GM12878 (cell line): ENCODE data around the gene ZACN. TPM values are rescaled to one million over a fixed set of nuclear protein-coding genes. Genes with fewer than 3 reads are reported as not detected.

Source experiments
- ATAC-seq: fragments of 200-7000 bp; cut with Tn5 transposase; 3 replicates; pipeline ENCODE4 v1.9.1; 2020; ENCODE audit warnings: mild to moderate bottlenecking, moderate library complexity
- BruUV-seq: library from RNA; stranded (reverse); fragments of 400-500 nt; replicated peaks from 2 replicates; lab custom pipeline; 2021; lab: Mats Ljungman, UMichigan
- CTCF ChIA-PET: fragments of 300-600 bp; sonication (Branson Sonifier 250); formaldehyde crosslinking; extraction: SDS; loops from one replicate; lab custom pipeline; 2021; ENCODE audit warnings: inconsistent platforms; lab: Yijun Ruan, JAX
- POLR2A ChIA-PET: fragments of 350-600 bp; formaldehyde crosslinking; extraction: SDS; loops from one replicate; lab custom pipeline; 2021; ENCODE audit warnings: inconsistent platforms; lab: Charles Lee
- RAD21 ChIA-PET: fragments of 300-600 bp; sonication (Branson Sonifier 250); formaldehyde crosslinking; loops from one replicate; lab custom pipeline; 2023; ENCODE audit warnings: antibody characterized with exemption; ENCODE audit not compliant: unreplicated experiment; lab: Charles Lee
- SMC1A ChIA-PET: fragments of 300-600 bp; sonication (Branson Sonifier 250); formaldehyde crosslinking; loops from one replicate; lab custom pipeline; 2023; ENCODE audit not compliant: unreplicated experiment, uncharacterized antibody; lab: Charles Lee
- DNase-seq: peaks from one replicate; pipeline ENCODE4 v3.0.0-alpha.2; 2011; ENCODE audit warnings: low read depth, low spot score
- FAIRE-seq: peaks from 3 replicates; lab custom pipeline; 2011; peaks lifted over from hg19 to GRCh38; lab: Jason Lieb, UNC
- H2AFZ ChIP-seq: 2 replicates; pipeline ENCODE4 v1.6.0; 2011; ENCODE audit warnings: low read depth, low read length, control low read depth; ENCODE audit not compliant: control insufficient read depth
- H3K27ac ChIP-seq: 2 replicates; pipeline ENCODE4 v1.5.1; 2011; ENCODE audit warnings: control low read depth; ENCODE audit not compliant: control insufficient read depth, insufficient read depth
- H3K27me3 ChIP-seq, 2 experiments: replicated peaks in 1 of 2; 2 replicates each; pipeline versions ENCODE4 v1.6.0 to v1.6.1; 2011; ENCODE audit warnings: low read length in 1 of 2; ENCODE audit not compliant: control insufficient read depth in 2 of 2, insufficient read depth in 2 of 2
- H3K36me3 ChIP-seq, 2 experiments: 2 replicates each; pipeline ENCODE4 v1.5.1; 2011; ENCODE audit warnings: low read length in 1 of 2; ENCODE audit not compliant: control insufficient read depth in 2 of 2, insufficient read depth in 2 of 2
- H3K4me1 ChIP-seq: 2 replicates; pipeline ENCODE4 v1.6.1; 2011; ENCODE audit warnings: mild to moderate bottlenecking, low read length, moderate library complexity, mixed read lengths; ENCODE audit not compliant: control insufficient read depth, insufficient read depth
- H3K4me2 ChIP-seq: 2 replicates; pipeline ENCODE4 v1.6.0; 2011; ENCODE audit warnings: control low read depth; ENCODE audit not compliant: control insufficient read depth, insufficient read depth
- H3K4me3 ChIP-seq: fragments of 200-600 bp; sonication (generic); 2 replicates; pipeline ENCODE4 v1.5.1; 2016
- H3K79me2 ChIP-seq: 2 replicates; pipeline ENCODE4 v1.6.0; 2011; ENCODE audit warnings: low read length; ENCODE audit not compliant: control insufficient read depth, insufficient read depth
- H3K9ac ChIP-seq: 2 replicates; pipeline ENCODE4 v1.8.0; 2011; ENCODE audit warnings: low read length, control low read depth, mixed read lengths; ENCODE audit not compliant: control insufficient read depth, insufficient read depth
- H3K9me3 ChIP-seq: replicated peaks from 3 replicates; pipeline ENCODE4 v1.5.1; 2011; ENCODE audit warnings: mild to moderate bottlenecking, low read length; ENCODE audit not compliant: control insufficient read depth, insufficient read depth
- H4K20me1 ChIP-seq: 2 replicates; pipeline ENCODE4 v1.6.0; 2011; ENCODE audit not compliant: control insufficient read depth, insufficient read depth
- CEBPB ChIP-seq, 2 experiments: fragments of 150-350 bp in 1 of 2; IDR thresholded peaks; 2 replicates each; pipeline ENCODE4 v1.6.1; 2012 to 2014; ENCODE audit warnings: low read depth in 2 of 2, low read length in 2 of 2, borderline replicate concordance in 1 of 2, inconsistent platforms in 1 of 2
- CHD1 ChIP-seq: IDR thresholded peaks from 2 replicates; pipeline ENCODE4 v1.6.1; 2012; ENCODE audit warnings: low read depth, low read length, improper control_type of control experiment
- CREM ChIP-seq: IDR thresholded peaks from 2 replicates; pipeline ENCODE4 v1.6.1; 2014; ENCODE audit warnings: antibody characterized with exemption, low read depth
- MYB ChIP-seq: fragments of 150-350 bp; IDR thresholded peaks from 2 replicates; pipeline ENCODE4 v1.6.1; 2014; ENCODE audit warnings: mild to moderate bottlenecking, low read depth, low read length, borderline replicate concordance
- MYC ChIP-seq: IDR thresholded peaks from 2 replicates; pipeline ENCODE4 v1.6.1; 2011; ENCODE audit warnings: mild to moderate bottlenecking, low read length, moderate library complexity, inconsistent platforms; ENCODE audit not compliant: insufficient read depth, insufficient replicate concordance, insufficient read length, severe bottlenecking
- NFIC ChIP-seq: IDR thresholded peaks from 2 replicates; pipeline ENCODE4 v1.6.1; 2012; ENCODE audit warnings: low read depth, mild to moderate bottlenecking, inconsistent platforms, low read length, moderate library complexity
- RUNX3 ChIP-seq: IDR thresholded peaks from 2 replicates; pipeline ENCODE4 v1.6.1; 2012; ENCODE audit warnings: low read length, inconsistent platforms
- SMARCA5 ChIP-seq: fragments of 450-650 bp; IDR thresholded peaks from 2 replicates; pipeline ENCODE4 v1.6.1; 2017; ENCODE audit warnings: mild to moderate bottlenecking
- SP1 ChIP-seq: IDR thresholded peaks from one replicate; pipeline ENCODE4 v1.6.1; 2011; ENCODE audit warnings: low read depth, low read length
- YBX1 ChIP-seq: fragments of 450-650 bp; IDR thresholded peaks from 2 replicates; pipeline ENCODE4 v1.6.1; 2016; ENCODE audit warnings: antibody characterized with exemption
- ZBTB33 ChIP-seq: fragments of 450-650 bp; IDR thresholded peaks from 2 replicates; pipeline ENCODE4 v1.6.1; 2017; ENCODE audit warnings: mild to moderate bottlenecking
- ZZZ3 ChIP-seq: IDR thresholded peaks from 2 replicates; pipeline ENCODE4 v1.6.1; 2011; ENCODE audit warnings: low read depth; ENCODE audit not compliant: control insufficient read depth, insufficient read length
- WGBS: methylation state at CpG from one replicate; pipeline ENCODE4 v1.1.6; 2016; ENCODE audit warnings: low lambda C conversion rate; ENCODE audit not compliant: insufficient replicate concordance, insufficient coverage; ENCODE audit errors: missing lambda C conversion rate; 5-methylcytosine and 5-hydroxymethylcytosine counted together
- in situ Hi-C: fragments of 300-500 bp; cut with MboI; formaldehyde crosslinking; loops from 9 replicates; pipeline ENCODE4 v1.14.3; 2018; ENCODE audit warnings: mixed read lengths
- intact Hi-C: fragments of 100-400 bp; cut with micrococcal nuclease; formaldehyde crosslinking; loops from one replicate; pipeline ENCODE4 v1.14.2; 2022; ENCODE audit not compliant: unreplicated experiment
- polyA plus RNA-seq, 11 experiments: library from polyadenylated mRNA; depleted of rRNA in 4 of 11; unstranded in 6 of 11; stranded (reverse) in 5 of 11; fragments of >200 nt; fragmentation: Nextera tagmentation in 4 of 11; fragmentation: Illumina TruSeq in 1 of 11; extraction: Ambion mirVana in 4 of 11; extraction: Trizol in 1 of 11; gene quantifications; 1 replicate in 1 of 11; 2 replicates in 10 of 11; pipeline versions ENCODE4 v1.2.1 to v1.2.3, GENCODE V29; 2011 to 2016; ENCODE audit warnings: inconsistent platforms in 2 of 11, missing spikeins in 2 of 11, low read depth in 1 of 11
- total RNA-seq, 4 experiments: library from RNA; depleted of rRNA in 3 of 4; stranded (reverse); fragments of >200 nt in 3 of 4; fragmentation: Illumina TruSeq in 1 of 4; extraction: Trizol in 1 of 4; gene quantifications; 2 replicates each; pipeline versions ENCODE4 v1.2.1 to v1.2.3, GENCODE V29; 2013 to 2021
- TF ChIP-seq, protein P1 (sequence below): IDR thresholded peaks from 2 replicates; pipeline ENCODE4 v1.6.1; 2011; ENCODE audit warnings: borderline replicate concordance, low read depth, mild to moderate bottlenecking, moderate library complexity, low read length; ENCODE audit not compliant: insufficient read depth, poor library complexity, severe bottlenecking

ZACN gene
- total and polyA plus RNA-seq, 10 of the 15 experiments (the other 5 are each of a cell fraction or from before 2014, with no cell fraction given) = 0.06 to 11.3 (median 0.47) TPM; not detected in 2

GRCh38 chr17:76049836-76050537 lies 29.0 kb upstream of the ZACN start:
- no peak overlapping the region for H3K27ac ChIP-seq
- no peak for DNase-seq
- in situ Hi-C loops = no loop called here
- no peaks in the 10 kb centered on the region for H3K9me3 ChIP-seq
- intact Hi-C loops = no loop called here
- ChIA-PET RAD21 (interaction anchor here (1.1 kb wide), 1 partner anchor 230 kb away, joined by 4 read pairs; no protein-coding TSS in a partner anchor), POLR2A (interaction anchor here (0.6 kb wide), 1 partner anchor 134 kb away, joined by 4 read pairs; no protein-coding TSS in a partner anchor)
- no TSS peak for BruUV-seq
- H2AFZ ChIP-seq = no peak overlapping the region
- H4K20me1 ChIP-seq = no peaks in the 10 kb centered on the region
- H3K4me2 ChIP-seq = no peak overlapping the region
- peaks cover 23 to 40% of the 10 kb centered on the region in 2 experiments for H3K36me3 ChIP-seq
- no peak for FAIRE-seq
- TF ChIP-seq NFIC (no peak), CEBPB (IDR thresholded peaks at IDR 0.05; ENCODE audit: borderline replicate concordance in 1 of 2, low read depth in 2 of 2, low read length in 2 of 2) (no peak), CREM (no peak), ZBTB33 (no peak), SP1 (no peak), RUNX3 (no peak), MYB (no peak), YBX1 (no peak), SMARCA5 (no peak), ZZZ3 (no peak), CHD1 (no peak), MYC (no peak)
- TF ChIP-seq, protein P1, sequence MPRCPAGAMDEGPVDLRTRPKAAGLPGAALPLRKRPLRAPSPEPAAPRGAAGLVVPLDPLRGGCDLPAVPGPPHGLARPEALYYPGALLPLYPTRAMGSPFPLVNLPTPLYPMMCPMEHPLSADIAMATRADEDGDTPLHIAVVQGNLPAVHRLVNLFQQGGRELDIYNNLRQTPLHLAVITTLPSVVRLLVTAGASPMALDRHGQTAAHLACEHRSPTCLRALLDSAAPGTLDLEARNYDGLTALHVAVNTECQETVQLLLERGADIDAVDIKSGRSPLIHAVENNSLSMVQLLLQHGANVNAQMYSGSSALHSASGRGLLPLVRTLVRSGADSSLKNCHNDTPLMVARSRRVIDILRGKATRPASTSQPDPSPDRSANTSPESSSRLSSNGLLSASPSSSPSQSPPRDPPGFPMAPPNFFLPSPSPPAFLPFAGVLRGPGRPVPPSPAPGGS = no peak
- TF ChIP-seq, all 136 proteins: peak for 0
- ChIA-PET CTCF (interaction anchor here (0.7 to 1.4 kb wide), 2 partner anchors 9 to 36 kb away, joined by 4 to 5 read pairs; no protein-coding TSS in a partner anchor), SMC1A (no interaction called here)
- no peak for ATAC-seq
- no peaks in the 10 kb centered on the region for H3K27me3 ChIP-seq
- H3K4me1 ChIP-seq = peaks cover 11% of the 10 kb centered on the region
- H3K4me3 ChIP-seq = no peak overlapping the region
- no peak overlapping the region for H3K9ac ChIP-seq
- 94% methylated on average over 14 of the region's 15 CpGs for WGBS
- H3K79me2 ChIP-seq = no peaks in the 10 kb centered on the region
